Measurements from ENCODE around the gene AGXT. TPM values are rescaled to one million over a fixed set of nuclear protein-coding genes. Genes with fewer than 3 reads are reported as not detected.

The AGXT gene
- total RNA-seq, 1 experiment from 2014 or later = 0.20 TPM

DNA sequence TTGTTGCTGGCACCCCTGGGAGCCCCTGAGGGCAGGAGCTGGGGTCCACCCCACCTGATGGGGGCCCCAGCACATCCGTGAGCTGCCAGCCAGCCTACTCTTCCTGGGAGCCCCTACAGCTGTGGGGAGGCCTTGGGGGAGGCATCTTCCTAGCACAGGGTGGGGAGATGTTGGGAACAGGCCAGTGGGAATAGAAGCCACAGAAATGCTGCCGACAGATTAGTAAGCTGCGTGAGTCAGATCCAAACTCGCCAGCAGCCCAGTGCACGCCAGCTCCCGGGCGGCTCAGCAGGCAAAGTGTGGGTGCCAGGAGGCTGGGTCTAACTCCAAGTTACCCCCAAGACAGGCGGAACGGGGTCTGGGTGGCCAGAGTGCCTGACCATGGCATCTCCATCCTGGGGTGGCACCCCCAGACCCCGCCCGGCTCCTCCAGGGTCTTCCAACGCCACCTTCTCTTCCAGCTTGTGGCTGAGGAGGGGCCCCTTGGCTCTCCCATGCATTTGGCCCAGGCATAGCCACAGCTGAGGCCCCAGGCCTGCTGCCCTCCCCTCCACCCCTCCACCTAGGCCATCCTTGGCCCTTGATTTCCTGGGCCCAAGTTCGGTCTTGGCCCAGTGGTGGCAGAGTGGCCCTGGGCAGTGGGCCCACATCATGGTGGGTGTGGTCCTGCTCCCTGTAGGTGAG lies 52.8 kb downstream of the AGXT start:
- Histone ChIP-seq H3K27me3 (replicated peaks; ENCODE audit: control insufficient read depth, insufficient read depth, low read length) (no peaks in the 10 kb centered on the region), H3K4me3 (ENCODE audit: low read depth, low read length) (no peak overlapping the region), H3K9me3 (no peaks in the 10 kb centered on the region), H3K4me1 (no peaks in the 10 kb centered on the region), H3K36me3 (ENCODE audit: control insufficient read depth, insufficient read depth, low read length) (no peaks in the 10 kb centered on the region)
- CTCF ChIA-PET = interaction anchor here (0.6 to 1.0 kb wide), 2 partner anchors 16 to 70 kb away, joined by 3 read pairs; no protein-coding TSS in a partner anchor
- intact Hi-C loops (cut with micrococcal nuclease; ENCODE audit: unreplicated experiment) = no loop called here
- Mint-ChIP-seq H3K27ac (ENCODE audit: unreplicated experiment) (no peak overlapping the region), H3K4me1 (ENCODE audit: low read depth, unreplicated experiment) (no peaks in the 10 kb centered on the region), H3K4me3 (ENCODE audit: unreplicated experiment) (no peak overlapping the region), H3K9me3 (ENCODE audit: unreplicated experiment) (no peaks in the 10 kb centered on the region), H3K36me3 (ENCODE audit: insufficient read depth, unreplicated experiment) (no peaks in the 10 kb centered on the region), H3K27me3 (ENCODE audit: insufficient read depth, unreplicated experiment) (no peaks in the 10 kb centered on the region)
- POLR2A ChIA-PET = no interaction called here
- peak in 1 of 2 experiments; percentile 19 for DNase-seq
- BruUV-seq (replicated peaks) = no TSS peak
- no peak for TF ChIP-seq CTCF (IDR thresholded peaks at IDR 0.05; ENCODE audit: insufficient read depth in 1 of 2, low read depth in 1 of 2, low read length in 1 of 2, severe bottlenecking in 1 of 2, unreplicated experiment in 1 of 2)

DNA sequence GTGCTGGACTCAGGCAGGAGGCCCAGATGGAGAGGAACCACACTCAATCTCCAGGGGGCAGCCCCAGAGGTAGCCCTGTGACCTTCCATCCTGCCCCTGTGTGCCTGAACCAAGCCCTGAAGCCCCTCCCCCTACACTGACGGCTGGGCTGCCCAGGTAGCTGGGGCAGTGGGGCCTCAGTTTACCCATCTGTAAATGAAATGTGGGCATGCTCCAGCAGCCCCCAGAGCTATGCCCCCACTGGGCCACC lies 53.3 kb downstream of the AGXT start:
- CTCF ChIA-PET = interaction anchor here (1.0 kb wide), 1 partner anchor 71 kb away, joined by 3 read pairs; no protein-coding TSS in a partner anchor
- H3K9me3 ChIP-seq = no peaks in the 10 kb centered on the region

GRCh38 chr2:240922245-240922981 lies 53.8 kb downstream of the AGXT start:
- H3K27ac Mint-ChIP-seq (ENCODE audit: unreplicated experiment) = no peak overlapping the region
- H3K9me3 ChIP-seq = no peaks in the 10 kb centered on the region
- POLR2A ChIA-PET = no interaction called here
- H3K4me1 Mint-ChIP-seq (ENCODE audit: low read depth, unreplicated experiment) = no peaks in the 10 kb centered on the region
- BruUV-seq (replicated peaks) = no TSS peak
- no peak for TF ChIP-seq CTCF (IDR thresholded peaks at IDR 0.05; ENCODE audit: insufficient read depth in 1 of 2, low read depth in 1 of 2, low read length in 1 of 2, severe bottlenecking in 1 of 2, unreplicated experiment in 1 of 2)
- H3K4me1 ChIP-seq = no peaks in the 10 kb centered on the region
- no peak overlapping the region for H3K4me3 ChIP-seq (ENCODE audit: low read depth, low read length)
- no peak overlapping the region for H3K4me3 Mint-ChIP-seq (ENCODE audit: unreplicated experiment)
- no peaks in the 10 kb centered on the region for H3K36me3 Mint-ChIP-seq (ENCODE audit: insufficient read depth, unreplicated experiment)
- H3K27me3 Mint-ChIP-seq (ENCODE audit: insufficient read depth, unreplicated experiment) = no peaks in the 10 kb centered on the region
- no peak for DNase-seq
- CTCF ChIA-PET = interaction anchor here (1.6 kb wide), 1 partner anchor 8 kb away, joined by 4 read pairs; no protein-coding TSS in a partner anchor
- no peaks in the 10 kb centered on the region for H3K9me3 Mint-ChIP-seq (ENCODE audit: unreplicated experiment)
- no peaks in the 10 kb centered on the region for H3K36me3 ChIP-seq (ENCODE audit: control insufficient read depth, insufficient read depth, low read length)
- H3K27me3 ChIP-seq (replicated peaks; ENCODE audit: control insufficient read depth, insufficient read depth, low read length) = no peaks in the 10 kb centered on the region
- intact Hi-C loops (cut with micrococcal nuclease; ENCODE audit: unreplicated experiment) = no loop called here

More for the DNA sequence above, 53.3 kb downstream of the AGXT start:
- H3K4me1 ChIP-seq = no peaks in the 10 kb centered on the region
- Mint-ChIP-seq H3K9me3 (ENCODE audit: unreplicated experiment) (no peaks in the 10 kb centered on the region), H3K36me3 (ENCODE audit: insufficient read depth, unreplicated experiment) (no peaks in the 10 kb centered on the region), H3K27ac (ENCODE audit: unreplicated experiment) (no peak overlapping the region), H3K4me3 (ENCODE audit: unreplicated experiment) (no peak overlapping the region), H3K4me1 (ENCODE audit: low read depth, unreplicated experiment) (no peaks in the 10 kb centered on the region), H3K27me3 (ENCODE audit: insufficient read depth, unreplicated experiment) (no peaks in the 10 kb centered on the region)
- BruUV-seq (replicated peaks) = no TSS peak
- H3K27me3 ChIP-seq (replicated peaks; ENCODE audit: control insufficient read depth, insufficient read depth, low read length) = no peaks in the 10 kb centered on the region
- intact Hi-C loops (cut with micrococcal nuclease; ENCODE audit: unreplicated experiment) = no loop called here
- no peak overlapping the region for H3K4me3 ChIP-seq (ENCODE audit: low read depth, low read length)
- POLR2A ChIA-PET = no interaction called here
- TF ChIP-seq CTCF (IDR thresholded peaks at IDR 0.05; ENCODE audit: insufficient read depth in 1 of 2, low read depth in 1 of 2, low read length in 1 of 2, severe bottlenecking in 1 of 2, unreplicated experiment in 1 of 2) = no peak
- DNase-seq = peak in 1 of 2 experiments; percentile 27
- H3K36me3 ChIP-seq (ENCODE audit: control insufficient read depth, insufficient read depth, low read length) = no peaks in the 10 kb centered on the region

Data from Caco-2 (cell line).